HPDE6-E6E7 (cell line): ENCODE results near the gene SMAD2.
A peak's percentile ranks its signal among the peaks of the same experiment; 100 is the strongest.

ENCODE experiments used
- DNase-seq: peaks from one replicate; pipeline ENCODE4 v3.0.0; 2011; ENCODE audit warnings: missing footprints; ENCODE audit errors: extremely low spot score

Gene SMAD2

GRCh38 chr18:47932190-47932589 lies 1.7 kb upstream of the SMAD2 start:
- no peak for DNase-seq

GRCh38 chr18:47931718-47932103 lies 1.3 kb upstream of the SMAD2 start:
- no peak for DNase-seq

- DNase-seq: peak; percentile 91
Observed at GRCh38 chr18:47930931-47931717, 665 bp upstream of the SMAD2 start.

GRCh38 chr18:47929681-47930198 lies 719 bp downstream of the SMAD2 start:
- DNase-seq: no peak

- DNase-seq: no peak
Observed at GRCh38 chr18:47928466-47928865, 2.0 kb downstream of the SMAD2 start.

- no peak for DNase-seq
Observed at GRCh38 chr18:47926101-47926850, 4.2 kb downstream of the SMAD2 start.

GRCh38 chr18:47919916-47920315 lies 10.5 kb downstream of the SMAD2 start:
- no peak for DNase-seq

- DNase-seq: no peak
Observed at GRCh38 chr18:47917923-47918610, 12.4 kb downstream of the SMAD2 start.

GRCh38 chr18:47915930-47916329 lies 14.5 kb downstream of the SMAD2 start:
- DNase-seq: no peak

- DNase-seq: no peak
Observed at GRCh38 chr18:47915229-47915628, 15.2 kb downstream of the SMAD2 start.

GRCh38 chr18:47912794-47913585 lies 17.5 kb downstream of the SMAD2 start:
- DNase-seq: no peak

GRCh38 chr18:47912343-47912742 lies 18.1 kb downstream of the SMAD2 start:
- no peak for DNase-seq

- no peak for DNase-seq
Observed at GRCh38 chr18:47911877-47912276, 18.6 kb downstream of the SMAD2 start.

- no peak for DNase-seq
Observed at GRCh38 chr18:47909484-47909883, 21.0 kb downstream of the SMAD2 start.

- DNase-seq: no peak
Observed at GRCh38 chr18:47908592-47908991, 21.9 kb downstream of the SMAD2 start.

GRCh38 chr18:47906408-47906807 lies 24.1 kb downstream of the SMAD2 start:
- no peak for DNase-seq

- DNase-seq: no peak
Observed at GRCh38 chr18:47903809-47904208, 26.6 kb downstream of the SMAD2 start.

GRCh38 chr18:47901624-47902362 lies 28.7 kb downstream of the SMAD2 start:
- no peak for DNase-seq

GRCh38 chr18:47899107-47899840 lies 31.2 kb downstream of the SMAD2 start:
- no peak for DNase-seq

- no peak for DNase-seq
Observed at GRCh38 chr18:47898696-47899095, 31.8 kb downstream of the SMAD2 start.
